Chondrocyte (in vitro differentiated cells): ENCODE results near the gene TMEM220. TPM values are rescaled to one million over a fixed set of nuclear protein-coding genes. Genes with fewer than 3 reads are reported as not detected.

Experiments
- DNase-seq: peaks from one replicate; pipeline ENCODE4 v3.0.0; 2021; ENCODE audit warnings: mixed read lengths, low spot score
- H3K27ac Mint-ChIP-seq: one replicate; pipeline ENCODE4 v1.8.0; 2021; ENCODE audit warnings: mild to moderate bottlenecking, moderate library complexity, mixed read lengths; ENCODE audit not compliant: unreplicated experiment
- H3K27me3 Mint-ChIP-seq: 2 replicates; pipeline ENCODE4 v1.8.0; 2021; ENCODE audit warnings: low read depth, mixed read lengths
- H3K36me3 Mint-ChIP-seq: 2 replicates; pipeline ENCODE4 v1.8.0; 2021; ENCODE audit warnings: low read depth, mixed read lengths
- H3K4me1 Mint-ChIP-seq: 2 replicates; pipeline ENCODE4 v1.8.0; 2021; ENCODE audit warnings: low read depth, mild to moderate bottlenecking, mixed read lengths
- H3K4me3 Mint-ChIP-seq: one replicate; pipeline ENCODE4 v1.8.0; 2021; ENCODE audit warnings: mild to moderate bottlenecking, moderate library complexity, mixed read lengths; ENCODE audit not compliant: unreplicated experiment
- H3K9me3 Mint-ChIP-seq: 2 replicates; pipeline ENCODE4 v1.8.0; 2021; ENCODE audit warnings: low read depth, mixed read lengths
- CTCF ChIP-seq: fragments of 200-600 bp; sonication (generic); IDR thresholded peaks from 2 replicates; pipeline ENCODE4 v1.5.0; 2021; ENCODE audit warnings: antibody characterized with exemption, mild to moderate bottlenecking, moderate library complexity
- total RNA-seq: library from RNA; stranded (reverse); gene quantifications from 3 replicates; pipeline ENCODE4 v1.2.1, GENCODE V29; 2021

TMEM220 gene
- total RNA-seq, 1 donor from 2014 or later, result 7.6 TPM

GRCh38 chr17:10728331-10728892 is 1.4 kb downstream of the TMEM220 start:
- Mint-ChIP-seq H3K27ac (no peak overlapping the region), H3K27me3 (no peaks in the 10 kb centered on the region), H3K36me3 (peaks cover 3% of the 10 kb centered on the region), H3K4me3 (no peak overlapping the region), H3K9me3 (no peaks in the 10 kb centered on the region), H3K4me1 (peaks cover 20% of the 10 kb centered on the region)
- DNase-seq, result no peak
- TF ChIP-seq CTCF, result no peak

- no peaks in the 10 kb centered on the region for H3K27me3 Mint-ChIP-seq
- no peak overlapping the region for H3K4me3 Mint-ChIP-seq
- peak overlapping the region; percentile 13 for H3K27ac Mint-ChIP-seq
- peaks cover 8% of the 10 kb centered on the region for H3K36me3 Mint-ChIP-seq
- H3K4me1 Mint-ChIP-seq, result peaks cover 20% of the 10 kb centered on the region
- no peaks in the 10 kb centered on the region for H3K9me3 Mint-ChIP-seq
- no peak for TF ChIP-seq CTCF
- no peak for DNase-seq
These were observed 2.6 kb downstream of the TMEM220 start for GRCh38 chr17:10727192-10727591.

DNA sequence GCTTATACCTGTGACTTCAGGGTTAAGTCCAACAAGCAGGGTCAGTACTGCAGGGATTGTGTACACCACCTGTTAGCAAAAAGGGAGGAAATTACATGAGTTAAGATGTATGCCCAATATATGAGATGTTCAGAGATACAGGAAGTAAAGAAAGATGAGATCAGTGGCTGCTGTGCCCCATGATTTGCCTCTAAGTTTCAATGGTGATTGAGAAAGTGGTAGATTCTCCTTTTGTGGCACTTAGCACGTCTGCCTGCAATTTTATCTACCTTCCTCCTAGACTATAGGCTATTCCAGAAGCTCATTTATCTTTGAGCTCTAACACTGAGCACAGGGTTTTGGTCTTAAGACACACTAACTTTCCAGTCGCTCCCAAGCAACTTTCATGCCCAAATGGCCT is 3.6 kb downstream of the TMEM220 start:
- Mint-ChIP-seq H3K4me3 (no peak overlapping the region), H3K4me1 (peaks cover 20% of the 10 kb centered on the region), H3K27ac (no peak overlapping the region), H3K27me3 (no peaks in the 10 kb centered on the region), H3K36me3 (peaks cover 6% of the 10 kb centered on the region), H3K9me3 (no peaks in the 10 kb centered on the region)
- TF ChIP-seq CTCF, result no peak
- DNase-seq, result no peak

GRCh38 chr17:10725262-10725661 is 4.6 kb downstream of the TMEM220 start:
- Mint-ChIP-seq H3K27ac (no peak overlapping the region), H3K9me3 (no peaks in the 10 kb centered on the region), H3K36me3 (peaks cover 6% of the 10 kb centered on the region), H3K27me3 (no peaks in the 10 kb centered on the region), H3K4me1 (peaks cover 11% of the 10 kb centered on the region), H3K4me3 (no peak overlapping the region)
- no peak for DNase-seq
- no peak for TF ChIP-seq CTCF

GRCh38 chr17:10724546-10725195 is 5.2 kb downstream of the TMEM220 start:
- Mint-ChIP-seq H3K9me3 (no peaks in the 10 kb centered on the region), H3K4me3 (no peak overlapping the region), H3K4me1 (peaks cover 7% of the 10 kb centered on the region), H3K27ac (no peak overlapping the region), H3K36me3 (peaks cover 6% of the 10 kb centered on the region), H3K27me3 (no peaks in the 10 kb centered on the region)
- DNase-seq, result no peak
- no peak for TF ChIP-seq CTCF
